K562 (cell line): ENCODE measurements around the gene UNC119. TPM values are rescaled to one million over a fixed set of nuclear protein-coding genes. Genes with fewer than 3 reads are reported as not detected.
A peak's percentile ranks its signal among the peaks of the same experiment; 100 is the strongest.

Experiments used
- CBX3 ChIP-seq, 2 experiments: IDR thresholded peaks; 1 replicate in 1 of 2; 2 replicates in 1 of 2; pipeline ENCODE4 v1.6.1; 2012; ENCODE audit warnings: inconsistent platforms in 2 of 2, low read length in 2 of 2, borderline replicate concordance in 1 of 2, control low read depth in 1 of 2
- CSDE1 ChIP-seq, 2 experiments: fragments of 450-650 bp; IDR thresholded peaks; 2 replicates each; pipeline ENCODE4 v1.6.1; 2016; ENCODE audit warnings: mild to moderate bottlenecking in 1 of 2
- DIDO1 ChIP-seq: fragments of 450-650 bp; IDR thresholded peaks from 2 replicates; pipeline ENCODE4 v1.6.1; 2016; ENCODE audit warnings: low read depth, missing biosample characterization, missing genetic modification characterization
- EGR1 ChIP-seq: fragments of 450-650 bp; conservative IDR thresholded peaks from 2 replicates; pipeline ENCODE4 v1.6.1; 2017; ENCODE audit warnings: mild to moderate bottlenecking
- HDAC8 ChIP-seq: fragments of 450-650 bp; IDR thresholded peaks from 2 replicates; pipeline ENCODE4 v1.6.1; 2016; ENCODE audit warnings: mild to moderate bottlenecking, missing genetic modification characterization, moderate library complexity, missing compliant biosample characterization
- KAT7 ChIP-seq: sonication (generic); formaldehyde crosslinking; IDR thresholded peaks from 2 replicates; pipeline ENCODE4 v1.8.0; 2022; ENCODE audit warnings: missing genetic modification reagents, mild to moderate bottlenecking, borderline replicate concordance
- KDM5B ChIP-seq: fragments of 200-600 bp; sonication (generic); IDR thresholded peaks from 2 replicates; pipeline ENCODE4 v1.6.1; 2012; ENCODE audit warnings: low read depth, mild to moderate bottlenecking, moderate library complexity, low read length, control low read depth, inconsistent platforms; ENCODE audit not compliant: insufficient replicate concordance
- NCOA1 ChIP-seq: fragments of 450-650 bp; IDR thresholded peaks from 2 replicates; pipeline ENCODE4 v1.6.1; 2016; ENCODE audit warnings: low read depth
- NFIX ChIP-seq: fragments of 250-450 bp; sonication (Bioruptor Pico); IDR thresholded peaks from 2 replicates; pipeline ENCODE4 v1.4.0; 2020; ENCODE audit warnings: low read depth, mild to moderate bottlenecking, moderate library complexity
- POLR2B ChIP-seq: fragments of 450-650 bp; IDR thresholded peaks from 2 replicates; pipeline ENCODE4 v1.6.1; 2018; ENCODE audit warnings: low read depth; ENCODE audit not compliant: partially characterized antibody
- RBBP5 ChIP-seq: fragments of 200-600 bp; sonication (generic); IDR thresholded peaks from 2 replicates; pipeline ENCODE4 v1.6.1; 2012; ENCODE audit warnings: borderline replicate concordance, mild to moderate bottlenecking, low read length, control low read depth, inconsistent platforms; ENCODE audit not compliant: insufficient read depth, poor library complexity, severe bottlenecking
- STAG1 ChIP-seq: sonication (generic); formaldehyde crosslinking; IDR thresholded peaks from 2 replicates; pipeline ENCODE4 v1.5.0; 2020; ENCODE audit warnings: missing genetic modification reagents, borderline replicate concordance
- TEAD2 ChIP-seq: fragments of 450-650 bp; IDR thresholded peaks from 2 replicates; pipeline ENCODE4 v1.6.1; 2016; ENCODE audit warnings: missing genetic modification characterization, control low read depth, missing compliant biosample characterization
- XRCC4 ChIP-seq: IDR thresholded peaks from one replicate; pipeline ENCODE4 v1.6.1; 2011; ENCODE audit not compliant: insufficient read depth, insufficient read length; ENCODE audit errors: extremely low read depth
- ZKSCAN8 ChIP-seq: fragments of 200-800 bp; sonication (Bioruptor generic); IDR thresholded peaks from 2 replicates; pipeline ENCODE4 v1.6.1; 2016; ENCODE audit warnings: missing genetic modification characterization, missing compliant biosample characterization
- ZNF197 ChIP-seq: fragments of 200-800 bp; sonication (Bioruptor generic); IDR thresholded peaks from 2 replicates; pipeline ENCODE4 v1.6.1; 2016; ENCODE audit warnings: low read depth, missing genetic modification characterization, missing compliant biosample characterization
- ZNF217 ChIP-seq: sonication (generic); formaldehyde crosslinking; IDR thresholded peaks from 2 replicates; pipeline ENCODE4 v1.8.0; 2022; ENCODE audit warnings: mild to moderate bottlenecking, missing genetic modification reagents
- ZNF316 ChIP-seq: fragments of 450-650 bp; IDR thresholded peaks from 2 replicates; pipeline ENCODE4 v1.6.1; 2016
- ZNF384 ChIP-seq: IDR thresholded peaks from 2 replicates; pipeline ENCODE4 v1.6.1; 2012; ENCODE audit warnings: low read depth, low read length, improper control_type of control experiment
- ZZZ3 ChIP-seq: fragments of 450-650 bp; IDR thresholded peaks from 2 replicates; pipeline ENCODE4 v1.6.1; 2016; ENCODE audit warnings: antibody characterized with exemption, mild to moderate bottlenecking, moderate library complexity
- polyA plus RNA-seq, 8 experiments: library from polyadenylated mRNA; depleted of rRNA in 4 of 8; stranded (reverse) in 5 of 8; unstranded in 3 of 8; fragments of >200 nt; fragmentation: Nextera tagmentation in 2 of 8; fragmentation: Illumina TruSeq in 1 of 8; extraction: Ambion mirVana in 2 of 8; extraction: Trizol in 1 of 8; gene quantifications; 2 replicates each; pipeline versions ENCODE4 v1.2.1 to v1.2.3, GENCODE V29; 2011 to 2014; ENCODE audit warnings: inconsistent platforms in 1 of 8, missing spikeins in 1 of 8
- total RNA-seq, 7 experiments: library from RNA; depleted of rRNA in 6 of 7; stranded (reverse); fragments of >200 nt in 6 of 7; fragmentation: Illumina TruSeq in 2 of 7; extraction: Trizol in 2 of 7; gene quantifications; 2 replicates each; pipeline versions ENCODE4 v1.2.1 to v1.2.3, GENCODE V29; 2011 to 2021; ENCODE audit warnings: low replicate concordance in 1 of 7
- TF ChIP-seq, protein P1 (sequence below): sonication (generic); formaldehyde crosslinking; IDR thresholded peaks from 2 replicates; pipeline ENCODE4 v1.8.0; 2022; ENCODE audit warnings: mild to moderate bottlenecking, missing genetic modification reagents, borderline replicate concordance
- TF ChIP-seq, protein P2 (sequence below), 2 experiments: fragments of 450-650 bp in 1 of 2; sonication (generic) in 1 of 2; formaldehyde crosslinking; conservative IDR thresholded peaks; 2 replicates each; pipeline versions ENCODE4 v1.4.0 to v1.8.1; 2020 to 2022; ENCODE audit warnings: mild to moderate bottlenecking in 1 of 2, missing genetic modification reagents in 1 of 2
- TF ChIP-seq, protein P3 (sequence below): conservative IDR thresholded peaks from 2 replicates; pipeline ENCODE4 v1.6.1; 2011; ENCODE audit warnings: low read depth, mild to moderate bottlenecking, low read length; ENCODE audit not compliant: control insufficient read depth
- TF ChIP-seq, protein P4 (sequence below), 2 experiments: fragments of 250-450 bp in 1 of 2; fragments of 450-650 bp in 1 of 2; sonication (Bioruptor Pico) in 1 of 2; IDR thresholded peaks; 2 replicates each; pipeline versions ENCODE4 v1.6.1 to v1.8.0; 2016 to 2021; ENCODE audit warnings: mild to moderate bottlenecking in 2 of 2, moderate library complexity in 2 of 2, missing compliant biosample characterization in 1 of 2, missing genetic modification characterization in 1 of 2

UNC119 gene
- total and polyA plus RNA-seq, 9 of the 15 experiments (the other 6 are each of a cell fraction or from before 2014, with no cell fraction given), result 0.37 to 47.7 (median 16.3) TPM

DNA sequence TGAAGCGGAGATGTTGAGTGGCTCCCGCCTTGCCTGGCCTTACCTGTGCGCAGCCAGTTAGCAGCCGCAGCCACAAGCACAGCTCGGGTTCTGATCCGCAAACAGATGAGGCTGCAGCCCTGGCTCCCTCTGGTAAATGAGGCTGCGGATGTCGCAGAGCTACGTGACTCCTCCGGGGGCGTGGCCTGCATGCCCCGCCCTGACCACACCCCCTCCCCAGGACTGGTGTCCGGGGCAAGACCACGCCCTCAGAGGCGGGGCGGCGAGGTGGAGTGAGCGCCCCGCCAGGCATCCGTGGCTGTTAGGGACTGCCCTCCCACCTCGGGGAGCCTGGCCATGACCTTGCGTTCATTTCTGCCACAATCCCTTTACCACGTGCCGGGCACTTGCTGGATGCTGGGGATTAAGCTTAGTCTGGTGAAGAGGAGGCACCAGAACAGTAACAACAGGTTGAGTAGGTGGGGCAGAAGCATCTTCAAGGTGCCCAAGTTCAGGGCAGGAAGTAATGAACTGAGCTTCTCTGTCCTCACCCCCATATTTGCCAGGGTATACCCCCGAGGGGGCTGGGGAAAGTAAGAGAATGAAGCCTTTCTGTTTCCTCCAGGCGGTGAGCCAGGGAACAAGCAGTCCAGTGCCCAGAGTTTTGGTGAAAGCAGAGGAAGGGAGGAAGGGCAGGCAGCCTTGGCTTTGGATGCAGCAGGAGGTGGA, 24.5 kb upstream of the UNC119 start, which contains the start of gene ALDOC (continued):
- TF ChIP-seq, protein P1, sequence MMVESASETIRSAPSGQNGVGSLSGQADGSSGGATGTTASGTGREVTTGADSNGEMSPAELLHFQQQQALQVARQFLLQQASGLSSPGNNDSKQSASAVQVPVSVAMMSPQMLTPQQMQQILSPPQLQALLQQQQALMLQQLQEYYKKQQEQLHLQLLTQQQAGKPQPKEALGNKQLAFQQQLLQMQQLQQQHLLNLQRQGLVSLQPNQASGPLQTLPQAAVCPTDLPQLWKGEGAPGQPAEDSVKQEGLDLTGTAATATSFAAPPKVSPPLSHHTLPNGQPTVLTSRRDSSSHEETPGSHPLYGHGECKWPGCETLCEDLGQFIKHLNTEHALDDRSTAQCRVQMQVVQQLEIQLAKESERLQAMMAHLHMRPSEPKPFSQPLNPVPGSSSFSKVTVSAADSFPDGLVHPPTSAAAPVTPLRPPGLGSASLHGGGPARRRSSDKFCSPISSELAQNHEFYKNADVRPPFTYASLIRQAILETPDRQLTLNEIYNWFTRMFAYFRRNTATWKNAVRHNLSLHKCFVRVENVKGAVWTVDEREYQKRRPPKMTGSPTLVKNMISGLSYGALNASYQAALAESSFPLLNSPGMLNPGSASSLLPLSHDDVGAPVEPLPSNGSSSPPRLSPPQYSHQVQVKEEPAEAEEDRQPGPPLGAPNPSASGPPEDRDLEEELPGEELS, result no peak
- TF ChIP-seq ZNF197 (CRISPR knock-in tag), result no peak
- TF ChIP-seq TEAD2, result no peak
- peak; percentile 90 for TF ChIP-seq KDM5B
- peak; percentile 94 for TF ChIP-seq POLR2B
- TF ChIP-seq ZNF217, result no peak
- TF ChIP-seq XRCC4, result no peak
- no peak for TF ChIP-seq STAG1 (CRISPR knock-in tag)
- no peak for TF ChIP-seq DIDO1
- TF ChIP-seq CBX3 (IDR thresholded peaks at IDR 0.05; ENCODE audit: borderline replicate concordance in 1 of 2, low read length in 2 of 2), result peak in 1 of 2 experiments; percentile 11; a peak in 1 of 3 replicates
- no peak for TF ChIP-seq ZNF316
- TF ChIP-seq CSDE1 (IDR thresholded peaks at IDR 0.05), result no peak
- TF ChIP-seq EGR1, result peak; percentile 26; the same call in 1 of the 2 replicates
- TF ChIP-seq NFIX (CRISPR knock-in tag), result no peak
- no peak for TF ChIP-seq HDAC8 (tag)
- TF ChIP-seq, protein P2, sequence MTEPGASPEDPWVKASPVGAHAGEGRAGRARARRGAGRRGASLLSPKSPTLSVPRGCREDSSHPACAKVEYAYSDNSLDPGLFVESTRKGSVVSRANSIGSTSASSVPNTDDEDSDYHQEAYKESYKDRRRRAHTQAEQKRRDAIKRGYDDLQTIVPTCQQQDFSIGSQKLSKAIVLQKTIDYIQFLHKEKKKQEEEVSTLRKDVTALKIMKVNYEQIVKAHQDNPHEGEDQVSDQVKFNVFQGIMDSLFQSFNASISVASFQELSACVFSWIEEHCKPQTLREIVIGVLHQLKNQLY (CRISPR knock-in tag; conservative IDR thresholded peaks at IDR 0.05), result no peak
- TF ChIP-seq RBBP5, result no peak
- TF ChIP-seq, protein P3, sequence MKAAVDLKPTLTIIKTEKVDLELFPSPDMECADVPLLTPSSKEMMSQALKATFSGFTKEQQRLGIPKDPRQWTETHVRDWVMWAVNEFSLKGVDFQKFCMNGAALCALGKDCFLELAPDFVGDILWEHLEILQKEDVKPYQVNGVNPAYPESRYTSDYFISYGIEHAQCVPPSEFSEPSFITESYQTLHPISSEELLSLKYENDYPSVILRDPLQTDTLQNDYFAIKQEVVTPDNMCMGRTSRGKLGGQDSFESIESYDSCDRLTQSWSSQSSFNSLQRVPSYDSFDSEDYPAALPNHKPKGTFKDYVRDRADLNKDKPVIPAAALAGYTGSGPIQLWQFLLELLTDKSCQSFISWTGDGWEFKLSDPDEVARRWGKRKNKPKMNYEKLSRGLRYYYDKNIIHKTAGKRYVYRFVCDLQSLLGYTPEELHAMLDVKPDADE, result no peak; the same call in none of the 2 replicates
- no peak for TF ChIP-seq ZZZ3
- no peak for TF ChIP-seq ZKSCAN8 (CRISPR knock-in tag)
- TF ChIP-seq ZNF384, result no peak
- TF ChIP-seq, protein P4, sequence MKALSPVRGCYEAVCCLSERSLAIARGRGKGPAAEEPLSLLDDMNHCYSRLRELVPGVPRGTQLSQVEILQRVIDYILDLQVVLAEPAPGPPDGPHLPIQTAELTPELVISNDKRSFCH (CRISPR knock-in tag; IDR thresholded peaks at IDR 0.05), result no peak
- TF ChIP-seq, protein P4 (tag; IDR thresholded peaks at IDR 0.05), result no peak
- TF ChIP-seq KAT7 (CRISPR knock-in tag), result no peak
- TF ChIP-seq NCOA1, result no peak
